Measurements from ENCODE around the gene MRE11.

The MRE11 gene

DNA sequence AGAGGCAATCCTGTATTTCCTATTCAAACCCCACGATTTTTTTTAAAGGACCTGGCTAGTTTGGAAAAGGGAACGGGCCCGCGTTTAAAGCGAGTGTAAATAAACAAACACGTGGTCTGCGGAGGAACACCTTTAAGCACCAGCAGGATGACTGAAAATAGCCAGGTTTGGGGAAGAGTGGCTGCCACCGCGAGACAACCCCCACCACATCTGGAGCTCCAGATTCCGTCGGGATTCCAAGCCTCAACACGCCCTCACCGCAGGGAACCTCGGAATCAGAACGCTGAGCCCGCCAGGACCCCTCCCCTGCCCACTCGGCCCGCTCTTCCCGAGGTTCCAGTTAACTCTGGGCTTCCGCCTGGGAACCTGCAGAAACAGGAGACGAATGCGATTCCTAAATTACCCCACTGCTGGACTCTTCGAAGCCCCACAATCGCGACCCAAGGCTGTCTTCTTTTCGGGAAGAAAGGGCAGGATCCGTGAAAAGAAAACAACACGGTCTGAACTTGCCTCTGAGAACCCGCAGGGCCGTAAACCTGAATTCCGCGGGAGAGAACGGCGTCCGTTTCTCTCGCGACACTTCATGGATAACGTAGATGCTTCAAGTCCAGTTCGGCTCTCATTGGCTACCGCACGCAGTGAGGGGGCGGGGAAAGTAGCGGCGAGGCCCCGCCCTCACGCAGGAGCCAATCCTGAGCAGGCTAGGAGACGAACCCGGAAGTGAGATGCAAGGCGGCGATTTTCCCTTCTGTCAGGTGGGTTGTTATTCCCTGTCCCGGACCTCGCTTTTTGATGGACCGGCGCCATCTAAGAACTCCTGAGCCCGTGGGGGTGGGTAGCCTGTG, at the start of gene MRE11, which contains the start of gene ANKRD49:
Gene MRE11, minus strand, starts transcription at position 564 of the 845 bp plus-strand sequence. CDS start 1,043 bp downstream, outside the sequence.
Gene ANKRD49, plus strand, starts transcription at position 704 of the 845 bp plus-strand sequence. CDS start 2,710 bp downstream, outside the sequence.
- Histone ChIP-seq H3K4me1 (ENCODE audit: control insufficient read depth in 1 of 2, insufficient read depth in 1 of 2, low read depth in 1 of 2, low read length in 1 of 2) (peaks cover 21% of the 10 kb centered on the region in 2 experiments), H3K27ac (peak within 1 kb of the TSS; percentile 84), H3K36me3 (peaks cover 34% of the 10 kb centered on the region), H3K4me3 (ENCODE audit: low read depth in 1 of 2, low read length in 1 of 2) (peak within 1 kb of the TSS; percentile 88 to 93), H3K9me3 (no peaks in the 10 kb centered on the region), H3K27me3 (no peaks in the 10 kb centered on the region)
- TF ChIP-seq, protein P1, sequence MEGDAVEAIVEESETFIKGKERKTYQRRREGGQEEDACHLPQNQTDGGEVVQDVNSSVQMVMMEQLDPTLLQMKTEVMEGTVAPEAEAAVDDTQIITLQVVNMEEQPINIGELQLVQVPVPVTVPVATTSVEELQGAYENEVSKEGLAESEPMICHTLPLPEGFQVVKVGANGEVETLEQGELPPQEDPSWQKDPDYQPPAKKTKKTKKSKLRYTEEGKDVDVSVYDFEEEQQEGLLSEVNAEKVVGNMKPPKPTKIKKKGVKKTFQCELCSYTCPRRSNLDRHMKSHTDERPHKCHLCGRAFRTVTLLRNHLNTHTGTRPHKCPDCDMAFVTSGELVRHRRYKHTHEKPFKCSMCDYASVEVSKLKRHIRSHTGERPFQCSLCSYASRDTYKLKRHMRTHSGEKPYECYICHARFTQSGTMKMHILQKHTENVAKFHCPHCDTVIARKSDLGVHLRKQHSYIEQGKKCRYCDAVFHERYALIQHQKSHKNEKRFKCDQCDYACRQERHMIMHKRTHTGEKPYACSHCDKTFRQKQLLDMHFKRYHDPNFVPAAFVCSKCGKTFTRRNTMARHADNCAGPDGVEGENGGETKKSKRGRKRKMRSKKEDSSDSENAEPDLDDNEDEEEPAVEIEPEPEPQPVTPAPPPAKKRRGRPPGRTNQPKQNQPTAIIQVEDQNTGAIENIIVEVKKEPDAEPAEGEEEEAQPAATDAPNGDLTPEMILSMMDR (IDR thresholded peaks at IDR 0.05): no peak

GRCh38 chr11:94539420-94539819, 45.8 kb upstream of the MRE11 start:
- no peaks in the 10 kb centered on the region for H3K27me3 ChIP-seq
- no peak overlapping the region for H3K4me3 ChIP-seq (ENCODE audit: low read depth in 1 of 2, low read length in 1 of 2)
- peaks cover 10 to 20% of the 10 kb centered on the region in 2 experiments for H3K4me1 ChIP-seq (ENCODE audit: control insufficient read depth in 1 of 2, insufficient read depth in 1 of 2, low read depth in 1 of 2, low read length in 1 of 2)
- H3K9me3 ChIP-seq: no peaks in the 10 kb centered on the region
- no peak overlapping the region for H3K27ac ChIP-seq
- TF ChIP-seq, protein P1 (IDR thresholded peaks at IDR 0.05): no peak
- no peaks in the 10 kb centered on the region for H3K36me3 ChIP-seq

- no peak overlapping the region for H3K27ac ChIP-seq
- H3K9me3 ChIP-seq: no peaks in the 10 kb centered on the region
- no peak overlapping the region for H3K4me3 ChIP-seq (ENCODE audit: low read depth in 1 of 2, low read length in 1 of 2)
- H3K27me3 ChIP-seq: no peaks in the 10 kb centered on the region
- peaks cover 0 to 6% of the 10 kb centered on the region in 2 experiments for H3K4me1 ChIP-seq (ENCODE audit: control insufficient read depth in 1 of 2, insufficient read depth in 1 of 2, low read depth in 1 of 2, low read length in 1 of 2)
- no peaks in the 10 kb centered on the region for H3K36me3 ChIP-seq
- TF ChIP-seq, protein P1 (IDR thresholded peaks at IDR 0.05): no peak
Observed at GRCh38 chr11:94537031-94537600, 43.5 kb upstream of the MRE11 start.

- Histone ChIP-seq H3K4me1 (ENCODE audit: control insufficient read depth in 1 of 2, insufficient read depth in 1 of 2, low read depth in 1 of 2, low read length in 1 of 2) (peaks cover 0 to 6% of the 10 kb centered on the region in 2 experiments), H3K36me3 (no peaks in the 10 kb centered on the region), H3K9me3 (no peaks in the 10 kb centered on the region), H3K4me3 (ENCODE audit: low read depth in 1 of 2, low read length in 1 of 2) (no peak overlapping the region), H3K27ac (no peak overlapping the region), H3K27me3 (no peaks in the 10 kb centered on the region)
- TF ChIP-seq, protein P1 (IDR thresholded peaks at IDR 0.05): no peak
Observed at GRCh38 chr11:94536386-94536785, 42.7 kb upstream of the MRE11 start.

DNA sequence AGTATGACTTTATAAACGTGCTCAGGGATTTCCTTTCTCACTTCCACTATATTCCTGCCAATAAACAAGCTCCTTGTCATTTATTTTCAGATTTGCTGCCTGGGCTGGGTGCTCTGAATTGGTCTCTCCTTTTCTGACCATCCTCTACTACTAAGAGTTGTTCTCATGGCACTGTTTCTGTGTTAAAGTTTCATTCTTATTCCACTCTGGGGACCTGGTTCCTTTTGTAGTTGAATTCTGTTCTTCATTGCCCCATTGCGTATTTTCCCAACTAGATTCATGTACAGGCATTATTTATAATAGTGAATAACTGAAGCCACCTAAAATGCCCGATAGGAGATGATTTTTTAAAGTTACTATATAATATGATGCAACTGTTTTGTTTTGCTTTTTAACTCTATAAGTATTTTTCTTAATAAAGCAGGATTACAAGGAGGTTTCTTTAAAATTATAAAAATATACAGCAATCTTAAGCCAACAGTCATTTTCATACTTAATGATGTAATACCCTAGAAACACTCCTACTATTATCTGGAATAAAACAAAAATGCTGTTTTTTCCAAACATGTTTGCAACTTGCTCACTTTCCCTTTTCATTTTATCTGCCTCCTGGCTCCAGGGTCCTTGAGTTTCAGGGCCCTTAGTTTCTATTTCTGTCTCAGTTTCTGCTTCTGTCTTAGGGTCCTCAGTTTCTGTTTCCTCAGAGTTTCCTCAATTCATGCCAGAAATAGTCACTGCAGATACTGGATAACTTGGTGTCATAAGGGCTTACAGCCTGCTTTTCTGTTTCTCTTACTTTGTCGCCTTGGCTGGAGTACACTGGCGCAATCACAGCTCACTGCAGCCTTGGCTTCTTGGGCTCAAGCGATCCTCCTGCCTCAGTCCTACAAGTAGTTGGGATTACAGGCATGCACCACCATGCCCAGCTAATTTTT, 40.3 kb upstream of the MRE11 start:
- H3K27me3 ChIP-seq: no peaks in the 10 kb centered on the region
- TF ChIP-seq, protein P1 (IDR thresholded peaks at IDR 0.05): no peak
- H3K27ac ChIP-seq: no peak overlapping the region
- no peaks in the 10 kb centered on the region for H3K9me3 ChIP-seq
- H3K4me1 ChIP-seq (ENCODE audit: control insufficient read depth in 1 of 2, insufficient read depth in 1 of 2, low read depth in 1 of 2, low read length in 1 of 2): peaks cover 0 to 6% of the 10 kb centered on the region in 2 experiments
- no peak overlapping the region for H3K4me3 ChIP-seq (ENCODE audit: low read depth in 1 of 2, low read length in 1 of 2)
- H3K36me3 ChIP-seq: no peaks in the 10 kb centered on the region

Data from neutrophil (primary cell).